ENCODE results near the gene PRKCQ.

DNA sequence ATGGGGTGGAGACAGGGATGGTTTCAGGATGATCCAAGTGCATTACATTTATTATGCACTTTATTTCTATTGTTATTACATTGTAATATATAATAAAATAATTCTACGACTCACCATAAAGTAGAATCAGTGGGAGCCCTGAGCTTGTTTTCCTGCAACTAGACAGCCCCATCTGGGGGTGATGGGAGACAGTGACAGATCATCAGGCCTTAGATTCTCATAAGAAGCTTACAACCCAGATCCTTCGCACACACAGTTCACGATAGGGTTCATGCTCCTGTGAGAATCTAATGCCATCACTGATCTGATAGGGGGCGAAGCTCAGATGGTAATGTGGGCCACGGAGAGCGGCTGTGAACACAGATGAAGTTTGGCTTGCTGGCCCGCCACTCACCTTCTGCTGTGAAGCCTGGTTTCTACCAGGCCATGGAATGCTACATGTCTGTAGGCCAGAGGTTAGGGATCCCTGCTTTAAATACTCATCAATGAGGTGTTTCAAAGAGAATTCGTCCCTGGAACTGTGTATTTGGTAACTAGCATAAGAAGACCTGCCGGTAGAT is 21.2 kb upstream of the PRKCQ start:
- no peak for TF ChIP-seq POLR2A (IDR thresholded peaks at IDR 0.05)
- TF ChIP-seq, protein P1, sequence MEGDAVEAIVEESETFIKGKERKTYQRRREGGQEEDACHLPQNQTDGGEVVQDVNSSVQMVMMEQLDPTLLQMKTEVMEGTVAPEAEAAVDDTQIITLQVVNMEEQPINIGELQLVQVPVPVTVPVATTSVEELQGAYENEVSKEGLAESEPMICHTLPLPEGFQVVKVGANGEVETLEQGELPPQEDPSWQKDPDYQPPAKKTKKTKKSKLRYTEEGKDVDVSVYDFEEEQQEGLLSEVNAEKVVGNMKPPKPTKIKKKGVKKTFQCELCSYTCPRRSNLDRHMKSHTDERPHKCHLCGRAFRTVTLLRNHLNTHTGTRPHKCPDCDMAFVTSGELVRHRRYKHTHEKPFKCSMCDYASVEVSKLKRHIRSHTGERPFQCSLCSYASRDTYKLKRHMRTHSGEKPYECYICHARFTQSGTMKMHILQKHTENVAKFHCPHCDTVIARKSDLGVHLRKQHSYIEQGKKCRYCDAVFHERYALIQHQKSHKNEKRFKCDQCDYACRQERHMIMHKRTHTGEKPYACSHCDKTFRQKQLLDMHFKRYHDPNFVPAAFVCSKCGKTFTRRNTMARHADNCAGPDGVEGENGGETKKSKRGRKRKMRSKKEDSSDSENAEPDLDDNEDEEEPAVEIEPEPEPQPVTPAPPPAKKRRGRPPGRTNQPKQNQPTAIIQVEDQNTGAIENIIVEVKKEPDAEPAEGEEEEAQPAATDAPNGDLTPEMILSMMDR (IDR thresholded peaks at IDR 0.05): no peak

All from uterus (tissue), 2 donors.